Measurements from ENCODE around the gene ARMC3. TPM values are rescaled to one million over a fixed set of nuclear protein-coding genes. Genes with fewer than 3 reads are reported as not detected.
A peak's percentile ranks its signal among the peaks of the same experiment; 100 is the strongest.
"Not testable (repeated sequence)": the region's sequence is repeated elsewhere in the genome, so short reads cannot be mapped to it uniquely, and the experiment has no call there.

The ARMC3 gene
- total RNA-seq, 2 donors from 2014 or later: not detected

DNA sequence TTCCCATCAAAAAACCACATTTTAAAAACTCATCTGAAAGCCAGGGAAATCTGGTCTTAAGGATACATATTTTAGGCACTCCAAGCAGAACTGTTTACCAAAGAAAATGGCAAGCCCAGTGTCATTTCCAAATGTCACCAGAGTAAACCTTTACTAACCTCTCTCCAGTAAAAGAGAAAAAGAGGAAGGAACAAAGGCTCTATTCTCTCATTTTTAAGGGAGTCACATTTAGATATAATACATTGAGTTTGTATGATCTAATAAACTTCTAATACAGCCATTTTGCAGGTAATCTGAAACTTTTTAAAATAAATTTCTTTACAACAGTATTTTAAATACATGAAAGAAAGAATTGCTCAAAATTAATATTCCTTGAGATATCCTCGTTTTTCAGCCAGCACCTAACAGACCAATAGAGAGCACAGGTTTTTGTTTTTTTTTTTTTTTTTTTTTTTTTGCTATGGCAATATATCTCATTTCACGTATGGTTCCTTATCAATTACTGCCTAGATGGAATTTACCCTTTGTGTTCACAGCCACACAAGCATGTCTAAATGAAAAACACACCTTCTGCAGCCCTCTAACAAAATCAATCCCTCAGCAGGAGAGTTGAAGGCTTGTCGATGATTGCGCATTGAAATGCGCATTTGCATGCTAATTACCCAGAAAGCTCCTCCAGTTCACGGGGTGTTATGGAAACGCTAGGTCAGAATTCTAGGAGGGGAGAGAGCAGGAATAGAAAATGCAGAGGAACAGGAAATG lies 127.8 kb downstream of the ARMC3 start:
- no peaks in the 10 kb centered on the region for H3K4me1 Mint-ChIP-seq (ENCODE audit: low read depth in 2 of 2)
- ATAC-seq (no peak), DNase-seq (ENCODE audit: low spot score) (no peak)
- peaks cover 22 to 62% of the 10 kb centered on the region in 2 donors for H3K27me3 Mint-ChIP-seq
- H3K9me3 Mint-ChIP-seq: no peaks in the 10 kb centered on the region
- no peak overlapping the region for H3K4me3 Mint-ChIP-seq
- H3K36me3 Mint-ChIP-seq: no peaks in the 10 kb centered on the region
- H3K27ac Mint-ChIP-seq: no peak overlapping the region

DNA sequence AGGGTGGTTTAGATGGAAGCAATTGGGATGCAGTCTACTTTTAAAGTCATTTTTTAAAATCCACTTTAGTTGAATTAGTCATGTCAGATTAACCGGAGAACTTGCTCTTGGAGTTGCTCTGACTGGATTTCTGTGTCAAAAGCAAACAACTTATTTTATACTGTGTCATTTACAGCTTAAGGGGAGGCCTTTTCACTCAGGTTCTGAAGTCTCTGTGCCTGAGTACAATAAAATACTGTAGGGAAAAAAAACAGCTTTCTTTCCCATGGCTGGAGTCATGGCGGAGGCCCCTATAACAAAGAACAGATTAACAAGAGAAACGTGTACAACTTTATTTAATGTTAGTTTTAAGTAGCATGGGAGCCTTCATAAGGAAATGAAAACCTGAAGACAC lies 128.3 kb downstream of the ARMC3 start:
- DNase-seq (ENCODE audit: low spot score) (no peak), ATAC-seq (no peak)
- peaks cover 22 to 60% of the 10 kb centered on the region in 2 donors for H3K27me3 Mint-ChIP-seq
- no peak overlapping the region for H3K4me3 Mint-ChIP-seq
- no peak overlapping the region for H3K27ac Mint-ChIP-seq
- H3K4me1 Mint-ChIP-seq (ENCODE audit: low read depth in 2 of 2): no peaks in the 10 kb centered on the region
- no peaks in the 10 kb centered on the region for H3K9me3 Mint-ChIP-seq
- no peaks in the 10 kb centered on the region for H3K36me3 Mint-ChIP-seq

GRCh38 chr10:23058366-23058765 lies 130.5 kb downstream of the ARMC3 start:
- no peak for DNase-seq (ENCODE audit: low spot score)
- Mint-ChIP-seq H3K36me3 (no peaks in the 10 kb centered on the region), H3K27me3 (peaks cover 19 to 46% of the 10 kb centered on the region in 2 donors), H3K4me1 (ENCODE audit: low read depth in 2 of 2) (no peaks in the 10 kb centered on the region), H3K9me3 (no peaks in the 10 kb centered on the region), H3K4me3 (no peak overlapping the region), H3K27ac (no peak overlapping the region)
- no peak for ATAC-seq

- no peak for DNase-seq (ENCODE audit: low spot score)
- no peak overlapping the region for H3K27ac Mint-ChIP-seq
- no peak overlapping the region for H3K4me3 Mint-ChIP-seq
- H3K4me1 Mint-ChIP-seq (ENCODE audit: low read depth in 2 of 2): no peaks in the 10 kb centered on the region
- H3K36me3 Mint-ChIP-seq: no peaks in the 10 kb centered on the region
- no peaks in the 10 kb centered on the region for H3K9me3 Mint-ChIP-seq
- peaks cover 20 to 35% of the 10 kb centered on the region in 2 donors for H3K27me3 Mint-ChIP-seq
- ATAC-seq: peak in 1 of 2 donors; percentile 24
Measured at GRCh38 chr10:23060918-23061317, 133.1 kb downstream of the ARMC3 start.

- peaks cover 14 to 21% of the 10 kb centered on the region in 2 donors for H3K27me3 Mint-ChIP-seq
- no peak overlapping the region for H3K27ac Mint-ChIP-seq
- no peaks in the 10 kb centered on the region for H3K36me3 Mint-ChIP-seq
- no peak overlapping the region for H3K4me3 Mint-ChIP-seq
- ATAC-seq: no peak
- DNase-seq (ENCODE audit: low spot score): no peak
- H3K9me3 Mint-ChIP-seq: no peaks in the 10 kb centered on the region
- peaks cover 3 to 5% of the 10 kb centered on the region in 2 donors for H3K4me1 Mint-ChIP-seq (ENCODE audit: low read depth in 2 of 2)
Measured at GRCh38 chr10:23063045-23063972, 135.5 kb downstream of the ARMC3 start.

GRCh38 chr10:23063973-23064812 lies 136.3 kb downstream of the ARMC3 start:
- no peak for DNase-seq (ENCODE audit: low spot score)
- Mint-ChIP-seq H3K27me3 (peaks cover 8 to 13% of the 10 kb centered on the region in 2 donors), H3K4me1 (ENCODE audit: low read depth in 2 of 2) (peaks cover 3 to 7% of the 10 kb centered on the region in 2 donors), H3K36me3 (no peaks in the 10 kb centered on the region), H3K27ac (no peak overlapping the region), H3K4me3 (no peak overlapping the region), H3K9me3 (no peaks in the 10 kb centered on the region)
- no peak for ATAC-seq

DNA sequence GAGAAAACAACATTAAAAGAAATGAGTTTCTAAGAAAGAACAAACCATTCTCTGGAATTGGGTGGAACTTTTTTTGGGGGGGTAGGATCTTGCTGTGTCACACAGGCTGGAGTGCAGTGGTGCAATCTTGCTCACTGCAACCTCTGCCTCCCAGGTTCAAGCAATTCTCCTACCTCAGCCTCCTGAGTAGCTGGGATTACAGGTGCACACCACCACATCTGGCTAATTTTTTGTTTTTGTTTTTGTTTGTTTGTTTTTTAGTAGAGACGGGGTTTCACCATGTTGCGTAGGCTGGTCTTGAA lies 136.9 kb downstream of the ARMC3 start:
- not testable (repeated sequence) for H3K27me3 Mint-ChIP-seq; ATAC-seq; H3K9me3 Mint-ChIP-seq; H3K4me3 Mint-ChIP-seq; H3K27ac Mint-ChIP-seq; DNase-seq (ENCODE audit: low spot score); H3K4me1 Mint-ChIP-seq (ENCODE audit: low read depth in 2 of 2); H3K36me3 Mint-ChIP-seq

GRCh38 chr10:23065181-23065948 lies 137.5 kb downstream of the ARMC3 start:
- Mint-ChIP-seq H3K4me3 (no peak overlapping the region), H3K27me3 (peaks cover under 1 to 5% of the 10 kb centered on the region in 2 donors), H3K36me3 (no peaks in the 10 kb centered on the region), H3K27ac (no peak overlapping the region), H3K4me1 (ENCODE audit: low read depth in 2 of 2) (peaks cover 3 to 7% of the 10 kb centered on the region in 2 donors), H3K9me3 (no peaks in the 10 kb centered on the region)
- ATAC-seq (no peak), DNase-seq (ENCODE audit: low spot score) (no peak)

- H3K27ac Mint-ChIP-seq: no peak overlapping the region
- ATAC-seq: no peak
- H3K9me3 Mint-ChIP-seq: no peaks in the 10 kb centered on the region
- DNase-seq (ENCODE audit: low spot score): no peak
- no peaks in the 10 kb centered on the region for H3K36me3 Mint-ChIP-seq
- no peak overlapping the region for H3K4me3 Mint-ChIP-seq
- H3K27me3 Mint-ChIP-seq: peaks cover 0 to 5% of the 10 kb centered on the region in 2 donors
- peaks cover 3 to 7% of the 10 kb centered on the region in 2 donors for H3K4me1 Mint-ChIP-seq (ENCODE audit: low read depth in 2 of 2)
Measured at GRCh38 chr10:23067337-23067736, 139.5 kb downstream of the ARMC3 start.

DNA sequence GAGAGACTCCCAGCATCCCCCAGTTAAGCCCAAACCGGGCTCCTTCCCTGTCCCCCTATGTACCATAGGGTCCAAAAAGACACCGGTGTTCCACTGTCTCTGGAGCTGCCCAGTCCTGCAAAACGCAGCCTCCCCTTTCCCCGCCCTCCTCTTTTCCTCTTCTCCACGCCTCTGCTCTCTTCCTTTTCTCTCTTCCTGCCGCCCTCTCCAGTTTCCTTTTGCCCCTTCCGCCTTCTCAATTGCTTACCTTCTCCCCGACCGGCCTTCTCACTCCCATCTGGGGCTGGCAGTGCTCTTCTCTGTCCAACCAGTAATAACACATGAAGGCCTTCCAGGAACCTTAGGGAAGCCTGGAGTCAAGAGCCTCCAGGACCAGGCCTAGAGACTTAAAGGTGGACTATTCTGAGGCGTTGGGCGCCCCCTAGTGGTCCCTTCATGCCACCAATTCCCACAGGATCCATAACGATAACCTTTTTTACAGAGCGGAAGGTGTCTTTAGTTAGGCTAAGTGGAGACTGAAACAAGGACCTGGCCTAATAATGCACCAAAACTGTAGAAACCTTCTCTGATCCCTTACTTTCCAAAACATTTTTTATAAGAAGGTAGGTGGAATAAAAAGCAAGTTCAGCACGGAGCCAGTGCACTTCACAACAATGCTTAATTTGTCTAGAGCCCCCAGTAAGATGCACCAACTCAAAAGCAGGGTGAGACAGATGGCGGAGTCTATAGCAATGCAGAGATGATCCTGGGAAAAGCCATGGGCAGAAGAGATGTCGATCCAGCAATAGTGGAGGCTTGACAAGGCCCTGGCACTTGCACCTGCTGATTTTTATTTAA lies 140.3 kb downstream of the ARMC3 start:
- ATAC-seq: peak; percentile 45 to 74
- H3K4me1 Mint-ChIP-seq (ENCODE audit: low read depth in 2 of 2): peaks cover 3 to 7% of the 10 kb centered on the region in 2 donors

DNA sequence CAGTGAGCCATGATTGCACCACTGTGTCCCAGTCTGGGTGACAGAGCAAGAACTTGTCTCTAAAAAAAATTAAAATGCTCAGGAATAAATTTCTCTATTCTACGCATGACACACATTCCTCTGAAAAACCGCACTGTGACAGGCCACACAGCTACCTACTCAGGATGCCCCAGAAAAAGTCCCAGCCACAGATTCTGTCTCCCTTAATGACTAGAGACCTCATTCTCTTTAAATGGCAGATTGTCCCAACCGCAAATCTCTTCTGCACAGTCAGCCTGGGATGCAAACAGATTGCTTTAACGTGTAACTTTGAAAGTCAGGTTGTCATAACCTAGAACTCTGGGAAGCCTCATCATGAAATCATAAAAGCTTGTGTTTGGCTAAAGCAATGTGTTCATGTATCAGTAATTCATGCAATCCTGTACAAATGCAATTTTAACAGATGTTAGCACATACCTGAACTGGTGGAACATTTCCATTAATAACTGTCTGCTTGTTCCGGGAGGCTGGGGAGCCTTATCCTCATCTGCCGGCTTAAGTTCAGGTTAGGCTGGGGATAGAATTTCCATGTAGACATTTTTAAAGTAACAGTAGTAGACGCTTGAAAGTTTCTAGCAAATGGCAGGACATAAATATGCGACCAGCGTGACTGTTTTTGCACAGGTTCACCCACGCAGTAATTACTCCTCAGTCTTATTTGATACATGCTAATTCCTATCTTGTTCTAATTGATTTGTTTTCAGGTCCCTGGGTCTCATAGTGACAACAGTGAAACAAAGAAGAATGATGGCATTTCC lies 141.4 kb downstream of the ARMC3 start:
- ATAC-seq: peak in 1 of 2 donors; percentile 61
- no peaks in the 10 kb centered on the region for H3K36me3 Mint-ChIP-seq
- H3K4me1 Mint-ChIP-seq (ENCODE audit: low read depth in 2 of 2): peaks cover 3 to 7% of the 10 kb centered on the region in 2 donors
- no peaks in the 10 kb centered on the region for H3K9me3 Mint-ChIP-seq
- no peak overlapping the region for H3K27ac Mint-ChIP-seq
- no peak for DNase-seq (ENCODE audit: low spot score)
- H3K27me3 Mint-ChIP-seq: peaks cover 0 to 2% of the 10 kb centered on the region in 2 donors
- no peak overlapping the region for H3K4me3 Mint-ChIP-seq

More for the DNA sequence above, 140.3 kb downstream of the ARMC3 start:
- peak; percentile 65 for DNase-seq (ENCODE audit: low spot score)
- Mint-ChIP-seq H3K36me3 (no peaks in the 10 kb centered on the region), H3K9me3 (no peaks in the 10 kb centered on the region), H3K4me3 (no peak overlapping the region), H3K27me3 (peaks cover 0 to 5% of the 10 kb centered on the region in 2 donors), H3K27ac (no peak overlapping the region)
